Loucy (cell line): Measurements from ENCODE around the gene HRH1.

Experiments used
- H2AFZ ChIP-seq: fragments of 200-600 bp; sonication (generic); 2 replicates; pipeline ENCODE4 v1.6.0; 2016; ENCODE audit warnings: antibody characterized with exemption, mild to moderate bottlenecking, low read length, moderate library complexity
- H3F3A ChIP-seq: fragments of 200-600 bp; 2 replicates; pipeline ENCODE4 v1.6.0; 2016; ENCODE audit warnings: antibody characterized with exemption, low read depth, mild to moderate bottlenecking
- H3K27me3 ChIP-seq: fragments of 200-600 bp; sonication (generic); 2 replicates; pipeline ENCODE4 v1.6.1; 2014; ENCODE audit warnings: low read length, mild to moderate bottlenecking; ENCODE audit not compliant: insufficient read depth, poor library complexity, severe bottlenecking
- H3K36me3 ChIP-seq: fragments of 200-600 bp; sonication (generic); 2 replicates; pipeline ENCODE4 v1.6.1; 2016; ENCODE audit warnings: low read length; ENCODE audit not compliant: insufficient read depth
- H3K4me1 ChIP-seq: fragments of 200-600 bp; sonication (generic); 2 replicates; pipeline ENCODE4 v1.5.1; 2014; ENCODE audit warnings: low read length, mild to moderate bottlenecking; ENCODE audit not compliant: insufficient read depth, poor library complexity, severe bottlenecking
- H3K4me2 ChIP-seq: fragments of 200-600 bp; sonication (generic); 2 replicates; pipeline ENCODE4 v1.6.0; 2014; ENCODE audit warnings: antibody characterized with exemption, low read length, low read depth, mild to moderate bottlenecking; ENCODE audit not compliant: poor library complexity, severe bottlenecking
- H3K4me3 ChIP-seq: fragments of 200-600 bp; sonication (generic); 2 replicates; pipeline ENCODE4 v1.5.1; 2014; ENCODE audit warnings: low read length, mild to moderate bottlenecking, mixed read lengths; ENCODE audit not compliant: poor library complexity, severe bottlenecking
- H3K79me2 ChIP-seq: fragments of 200-600 bp; sonication (generic); 2 replicates; pipeline ENCODE4 v1.6.1; 2014; ENCODE audit warnings: low read length; ENCODE audit not compliant: insufficient read depth
- H3K9ac ChIP-seq: fragments of 200-600 bp; sonication (generic); 2 replicates; pipeline ENCODE4 v1.6.0; 2014; ENCODE audit warnings: mild to moderate bottlenecking, low read depth, low read length, moderate library complexity; ENCODE audit not compliant: poor library complexity, severe bottlenecking
- H3K9me2 ChIP-seq: fragments of 200-600 bp; sonication (generic); replicated peaks from 2 replicates; pipeline ENCODE4 v1.6.1; 2016; ENCODE audit warnings: low read depth, low read length, mixed read lengths
- H3K9me3 ChIP-seq: fragments of 200-600 bp; sonication (generic); 2 replicates; pipeline ENCODE4 v1.6.1; 2014; ENCODE audit warnings: mild to moderate bottlenecking, antibody characterized with exemption, low read length, low read depth; ENCODE audit not compliant: insufficient read depth
- H4K20me1 ChIP-seq: fragments of 200-600 bp; sonication (generic); 2 replicates; pipeline ENCODE4 v1.6.0; 2014; ENCODE audit warnings: antibody characterized with exemption, low read length, mild to moderate bottlenecking; ENCODE audit not compliant: insufficient read depth, poor library complexity, severe bottlenecking
- CTCF ChIP-seq: fragments of 200-600 bp; sonication (generic); conservative IDR thresholded peaks from 2 replicates; pipeline ENCODE4 v1.5.1; 2014; ENCODE audit warnings: mild to moderate bottlenecking, antibody characterized with exemption, low read length
- EZH2phosphoT487 ChIP-seq: fragments of 200-600 bp; IDR thresholded peaks from 2 replicates; pipeline ENCODE4 v1.6.1; 2018; ENCODE audit warnings: antibody characterized with exemption, mild to moderate bottlenecking, moderate library complexity, borderline replicate concordance

HRH1 gene

GRCh38 chr3:11168881-11169805 lies 14.8 kb downstream of the HRH1 start:
- Histone ChIP-seq H4K20me1 (no peaks in the 10 kb centered on the region), H3K79me2 (no peaks in the 10 kb centered on the region), H3K27me3 (no peaks in the 10 kb centered on the region), H3K9me2 (no peaks in the 10 kb centered on the region), H3K9ac (no peak overlapping the region), H3K36me3 (no peaks in the 10 kb centered on the region), H3F3A (no peaks in the 10 kb centered on the region), H3K4me3 (no peak overlapping the region), H3K4me2 (no peak overlapping the region), H3K4me1 (no peaks in the 10 kb centered on the region), H2AFZ (no peak overlapping the region), H3K9me3 (no peaks in the 10 kb centered on the region)
- TF ChIP-seq CTCF (no peak), EZH2phosphoT487 (no peak)

GRCh38 chr3:11170052-11170770 lies 15.9 kb downstream of the HRH1 start:
- no peaks in the 10 kb centered on the region for H3K79me2 ChIP-seq
- no peaks in the 10 kb centered on the region for H3K27me3 ChIP-seq
- no peaks in the 10 kb centered on the region for H3K9me3 ChIP-seq
- no peak overlapping the region for H3K4me2 ChIP-seq
- H3K4me3 ChIP-seq, result no peak overlapping the region
- H3F3A ChIP-seq, result no peaks in the 10 kb centered on the region
- H4K20me1 ChIP-seq, result no peaks in the 10 kb centered on the region
- H2AFZ ChIP-seq, result no peak overlapping the region
- H3K9ac ChIP-seq, result no peak overlapping the region
- TF ChIP-seq CTCF, result no peak
- no peak for TF ChIP-seq EZH2phosphoT487
- no peaks in the 10 kb centered on the region for H3K4me1 ChIP-seq
- H3K36me3 ChIP-seq, result no peaks in the 10 kb centered on the region
- H3K9me2 ChIP-seq, result no peaks in the 10 kb centered on the region

GRCh38 chr3:11172096-11172690 lies 17.9 kb downstream of the HRH1 start:
- Histone ChIP-seq H3K9me3 (no peaks in the 10 kb centered on the region), H3K4me1 (no peaks in the 10 kb centered on the region), H3K4me2 (no peak overlapping the region), H3K79me2 (no peaks in the 10 kb centered on the region), H3K27me3 (no peaks in the 10 kb centered on the region), H3K9ac (no peak overlapping the region), H3K4me3 (no peak overlapping the region), H2AFZ (no peak overlapping the region), H4K20me1 (no peaks in the 10 kb centered on the region), H3F3A (no peaks in the 10 kb centered on the region), H3K9me2 (no peaks in the 10 kb centered on the region), H3K36me3 (no peaks in the 10 kb centered on the region)
- no peak for TF ChIP-seq CTCF
- no peak for TF ChIP-seq EZH2phosphoT487
